K562 (cell line): Measurements from ENCODE around the gene ZBTB42. TPM values are rescaled to one million over a fixed set of nuclear protein-coding genes. Genes with fewer than 3 reads are reported as not detected.

Experiments used
- NR2C1 ChIP-seq, 2 experiments: fragments of 450-650 bp; IDR thresholded peaks; 2 replicates each; pipeline ENCODE4 v1.6.1; 2017; ENCODE audit warnings: mild to moderate bottlenecking in 2 of 2, antibody characterized with exemption in 1 of 2, inconsistent platforms in 1 of 2, missing compliant biosample characterization in 1 of 2, missing genetic modification characterization in 1 of 2
- POLR2B ChIP-seq: fragments of 450-650 bp; IDR thresholded peaks from 2 replicates; pipeline ENCODE4 v1.6.1; 2018; ENCODE audit warnings: low read depth; ENCODE audit not compliant: partially characterized antibody
- ZNF77 ChIP-seq: fragments of 250-450 bp; sonication (Bioruptor Pico); IDR thresholded peaks from 2 replicates; pipeline ENCODE4 v1.5.0; 2020
- polyA plus RNA-seq, 8 experiments: library from polyadenylated mRNA; depleted of rRNA in 4 of 8; stranded (reverse) in 5 of 8; unstranded in 3 of 8; fragments of >200 nt; fragmentation: Nextera tagmentation in 2 of 8; fragmentation: Illumina TruSeq in 1 of 8; extraction: Ambion mirVana in 2 of 8; extraction: Trizol in 1 of 8; gene quantifications; 2 replicates each; pipeline versions ENCODE4 v1.2.1 to v1.2.3, GENCODE V29; 2011 to 2014; ENCODE audit warnings: inconsistent platforms in 1 of 8, missing spikeins in 1 of 8
- total RNA-seq, 7 experiments: library from RNA; depleted of rRNA in 6 of 7; stranded (reverse); fragments of >200 nt in 6 of 7; fragmentation: Illumina TruSeq in 2 of 7; extraction: Trizol in 2 of 7; gene quantifications; 2 replicates each; pipeline versions ENCODE4 v1.2.1 to v1.2.3, GENCODE V29; 2011 to 2021; ENCODE audit warnings: low replicate concordance in 1 of 7
- TF ChIP-seq, protein P1 (sequence below): fragments of 200-600 bp; sonication (generic); IDR thresholded peaks from one replicate; pipeline ENCODE4 v1.6.1; 2012; ENCODE audit warnings: mild to moderate bottlenecking, low read depth, low read length, inconsistent platforms
- TF ChIP-seq, protein P2 (sequence below): fragments of 450-650 bp; IDR thresholded peaks from 2 replicates; pipeline ENCODE4 v1.7.1; 2018; ENCODE audit warnings: mild to moderate bottlenecking, low read depth; ENCODE audit not compliant: partially characterized antibody
- TF ChIP-seq, protein P3 (sequence below): fragments of 450-650 bp; formaldehyde crosslinking; IDR thresholded peaks from 2 replicates; pipeline ENCODE4 v1.4.0; 2020; ENCODE audit warnings: mild to moderate bottlenecking

Gene ZBTB42
- total and polyA plus RNA-seq, 9 of the 15 experiments (the other 6 are each of a cell fraction or from before 2014, with no cell fraction given) = 0.03 to 8.5 (median 2.4) TPM

DNA sequence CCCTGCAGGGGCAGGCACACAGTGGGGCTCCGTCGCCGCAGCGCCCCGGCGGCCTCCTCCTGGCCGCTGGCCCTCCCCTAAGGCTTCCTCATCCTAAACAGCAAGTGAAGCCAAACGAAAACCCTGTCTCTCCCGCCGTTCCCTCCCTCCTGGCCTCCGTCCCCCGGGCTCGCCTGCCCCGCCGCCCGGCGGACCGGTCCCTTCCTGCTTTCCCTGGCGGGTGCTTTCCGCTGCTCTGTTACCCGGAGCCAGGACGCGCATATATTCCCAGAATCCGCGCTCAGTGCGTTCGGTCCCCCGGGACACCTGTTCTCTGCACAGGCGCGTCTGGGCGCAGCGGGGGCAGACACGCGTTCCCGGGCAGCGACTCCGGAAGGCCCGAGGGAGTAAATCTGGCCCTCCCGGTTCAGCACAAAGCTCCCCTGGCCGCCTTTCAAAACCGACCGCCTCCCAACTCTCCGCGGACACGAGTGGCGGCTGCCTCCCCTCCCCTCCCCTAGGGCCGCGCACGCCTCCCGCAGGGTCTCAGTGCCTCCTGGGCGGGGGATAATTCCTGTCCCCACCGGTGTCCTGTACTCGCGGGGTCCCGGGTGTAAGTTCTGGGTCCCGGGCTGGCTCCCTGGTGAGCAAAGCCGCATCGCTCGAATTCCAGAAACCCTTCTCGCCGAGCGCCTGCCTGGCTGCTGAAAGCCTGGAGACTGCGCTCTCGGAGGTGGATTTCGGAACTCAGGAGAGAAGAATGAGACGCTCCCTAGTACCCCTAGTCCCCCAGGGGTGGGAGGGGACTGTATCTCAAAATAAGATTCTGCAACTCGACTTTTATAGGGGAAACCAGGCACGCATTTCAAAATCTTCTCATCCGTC, 42.8 kb downstream of the ZBTB42 start (continued):
- TF ChIP-seq, protein P1, sequence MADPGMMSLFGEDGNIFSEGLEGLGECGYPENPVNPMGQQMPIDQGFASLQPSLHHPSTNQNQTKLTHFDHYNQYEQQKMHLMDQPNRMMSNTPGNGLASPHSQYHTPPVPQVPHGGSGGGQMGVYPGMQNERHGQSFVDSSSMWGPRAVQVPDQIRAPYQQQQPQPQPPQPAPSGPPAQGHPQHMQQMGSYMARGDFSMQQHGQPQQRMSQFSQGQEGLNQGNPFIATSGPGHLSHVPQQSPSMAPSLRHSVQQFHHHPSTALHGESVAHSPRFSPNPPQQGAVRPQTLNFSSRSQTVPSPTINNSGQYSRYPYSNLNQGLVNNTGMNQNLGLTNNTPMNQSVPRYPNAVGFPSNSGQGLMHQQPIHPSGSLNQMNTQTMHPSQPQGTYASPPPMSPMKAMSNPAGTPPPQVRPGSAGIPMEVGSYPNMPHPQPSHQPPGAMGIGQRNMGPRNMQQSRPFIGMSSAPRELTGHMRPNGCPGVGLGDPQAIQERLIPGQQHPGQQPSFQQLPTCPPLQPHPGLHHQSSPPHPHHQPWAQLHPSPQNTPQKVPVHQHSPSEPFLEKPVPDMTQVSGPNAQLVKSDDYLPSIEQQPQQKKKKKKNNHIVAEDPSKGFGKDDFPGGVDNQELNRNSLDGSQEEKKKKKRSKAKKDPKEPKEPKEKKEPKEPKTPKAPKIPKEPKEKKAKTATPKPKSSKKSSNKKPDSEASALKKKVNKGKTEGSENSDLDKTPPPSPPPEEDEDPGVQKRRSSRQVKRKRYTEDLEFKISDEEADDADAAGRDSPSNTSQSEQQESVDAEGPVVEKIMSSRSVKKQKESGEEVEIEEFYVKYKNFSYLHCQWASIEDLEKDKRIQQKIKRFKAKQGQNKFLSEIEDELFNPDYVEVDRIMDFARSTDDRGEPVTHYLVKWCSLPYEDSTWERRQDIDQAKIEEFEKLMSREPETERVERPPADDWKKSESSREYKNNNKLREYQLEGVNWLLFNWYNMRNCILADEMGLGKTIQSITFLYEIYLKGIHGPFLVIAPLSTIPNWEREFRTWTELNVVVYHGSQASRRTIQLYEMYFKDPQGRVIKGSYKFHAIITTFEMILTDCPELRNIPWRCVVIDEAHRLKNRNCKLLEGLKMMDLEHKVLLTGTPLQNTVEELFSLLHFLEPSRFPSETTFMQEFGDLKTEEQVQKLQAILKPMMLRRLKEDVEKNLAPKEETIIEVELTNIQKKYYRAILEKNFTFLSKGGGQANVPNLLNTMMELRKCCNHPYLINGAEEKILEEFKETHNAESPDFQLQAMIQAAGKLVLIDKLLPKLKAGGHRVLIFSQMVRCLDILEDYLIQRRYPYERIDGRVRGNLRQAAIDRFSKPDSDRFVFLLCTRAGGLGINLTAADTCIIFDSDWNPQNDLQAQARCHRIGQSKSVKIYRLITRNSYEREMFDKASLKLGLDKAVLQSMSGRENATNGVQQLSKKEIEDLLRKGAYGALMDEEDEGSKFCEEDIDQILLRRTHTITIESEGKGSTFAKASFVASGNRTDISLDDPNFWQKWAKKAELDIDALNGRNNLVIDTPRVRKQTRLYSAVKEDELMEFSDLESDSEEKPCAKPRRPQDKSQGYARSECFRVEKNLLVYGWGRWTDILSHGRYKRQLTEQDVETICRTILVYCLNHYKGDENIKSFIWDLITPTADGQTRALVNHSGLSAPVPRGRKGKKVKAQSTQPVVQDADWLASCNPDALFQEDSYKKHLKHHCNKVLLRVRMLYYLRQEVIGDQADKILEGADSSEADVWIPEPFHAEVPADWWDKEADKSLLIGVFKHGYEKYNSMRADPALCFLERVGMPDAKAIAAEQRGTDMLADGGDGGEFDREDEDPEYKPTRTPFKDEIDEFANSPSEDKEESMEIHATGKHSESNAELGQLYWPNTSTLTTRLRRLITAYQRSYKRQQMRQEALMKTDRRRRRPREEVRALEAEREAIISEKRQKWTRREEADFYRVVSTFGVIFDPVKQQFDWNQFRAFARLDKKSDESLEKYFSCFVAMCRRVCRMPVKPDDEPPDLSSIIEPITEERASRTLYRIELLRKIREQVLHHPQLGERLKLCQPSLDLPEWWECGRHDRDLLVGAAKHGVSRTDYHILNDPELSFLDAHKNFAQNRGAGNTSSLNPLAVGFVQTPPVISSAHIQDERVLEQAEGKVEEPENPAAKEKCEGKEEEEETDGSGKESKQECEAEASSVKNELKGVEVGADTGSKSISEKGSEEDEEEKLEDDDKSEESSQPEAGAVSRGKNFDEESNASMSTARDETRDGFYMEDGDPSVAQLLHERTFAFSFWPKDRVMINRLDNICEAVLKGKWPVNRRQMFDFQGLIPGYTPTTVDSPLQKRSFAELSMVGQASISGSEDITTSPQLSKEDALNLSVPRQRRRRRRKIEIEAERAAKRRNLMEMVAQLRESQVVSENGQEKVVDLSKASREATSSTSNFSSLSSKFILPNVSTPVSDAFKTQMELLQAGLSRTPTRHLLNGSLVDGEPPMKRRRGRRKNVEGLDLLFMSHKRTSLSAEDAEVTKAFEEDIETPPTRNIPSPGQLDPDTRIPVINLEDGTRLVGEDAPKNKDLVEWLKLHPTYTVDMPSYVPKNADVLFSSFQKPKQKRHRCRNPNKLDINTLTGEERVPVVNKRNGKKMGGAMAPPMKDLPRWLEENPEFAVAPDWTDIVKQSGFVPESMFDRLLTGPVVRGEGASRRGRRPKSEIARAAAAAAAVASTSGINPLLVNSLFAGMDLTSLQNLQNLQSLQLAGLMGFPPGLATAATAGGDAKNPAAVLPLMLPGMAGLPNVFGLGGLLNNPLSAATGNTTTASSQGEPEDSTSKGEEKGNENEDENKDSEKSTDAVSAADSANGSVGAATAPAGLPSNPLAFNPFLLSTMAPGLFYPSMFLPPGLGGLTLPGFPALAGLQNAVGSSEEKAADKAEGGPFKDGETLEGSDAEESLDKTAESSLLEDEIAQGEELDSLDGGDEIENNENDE = no peak
- TF ChIP-seq, protein P2, sequence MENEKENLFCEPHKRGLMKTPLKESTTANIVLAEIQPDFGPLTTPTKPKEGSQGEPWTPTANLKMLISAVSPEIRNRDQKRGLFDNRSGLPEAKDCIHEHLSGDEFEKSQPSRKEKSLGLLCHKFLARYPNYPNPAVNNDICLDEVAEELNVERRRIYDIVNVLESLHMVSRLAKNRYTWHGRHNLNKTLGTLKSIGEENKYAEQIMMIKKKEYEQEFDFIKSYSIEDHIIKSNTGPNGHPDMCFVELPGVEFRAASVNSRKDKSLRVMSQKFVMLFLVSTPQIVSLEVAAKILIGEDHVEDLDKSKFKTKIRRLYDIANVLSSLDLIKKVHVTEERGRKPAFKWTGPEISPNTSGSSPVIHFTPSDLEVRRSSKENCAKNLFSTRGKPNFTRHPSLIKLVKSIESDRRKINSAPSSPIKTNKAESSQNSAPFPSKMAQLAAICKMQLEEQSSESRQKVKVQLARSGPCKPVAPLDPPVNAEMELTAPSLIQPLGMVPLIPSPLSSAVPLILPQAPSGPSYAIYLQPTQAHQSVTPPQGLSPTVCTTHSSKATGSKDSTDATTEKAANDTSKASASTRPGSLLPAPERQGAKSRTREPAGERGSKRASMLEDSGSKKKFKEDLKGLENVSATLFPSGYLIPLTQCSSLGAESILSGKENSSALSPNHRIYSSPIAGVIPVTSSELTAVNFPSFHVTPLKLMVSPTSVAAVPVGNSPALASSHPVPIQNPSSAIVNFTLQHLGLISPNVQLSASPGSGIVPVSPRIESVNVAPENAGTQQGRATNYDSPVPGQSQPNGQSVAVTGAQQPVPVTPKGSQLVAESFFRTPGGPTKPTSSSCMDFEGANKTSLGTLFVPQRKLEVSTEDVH = no peak
- TF ChIP-seq POLR2B (no peak), ZNF77 (no peak), NR2C1 (IDR thresholded peaks at IDR 0.05) (no peak), NR2C1 (tag; IDR thresholded peaks at IDR 0.05) (no peak)
- TF ChIP-seq, protein P3, sequence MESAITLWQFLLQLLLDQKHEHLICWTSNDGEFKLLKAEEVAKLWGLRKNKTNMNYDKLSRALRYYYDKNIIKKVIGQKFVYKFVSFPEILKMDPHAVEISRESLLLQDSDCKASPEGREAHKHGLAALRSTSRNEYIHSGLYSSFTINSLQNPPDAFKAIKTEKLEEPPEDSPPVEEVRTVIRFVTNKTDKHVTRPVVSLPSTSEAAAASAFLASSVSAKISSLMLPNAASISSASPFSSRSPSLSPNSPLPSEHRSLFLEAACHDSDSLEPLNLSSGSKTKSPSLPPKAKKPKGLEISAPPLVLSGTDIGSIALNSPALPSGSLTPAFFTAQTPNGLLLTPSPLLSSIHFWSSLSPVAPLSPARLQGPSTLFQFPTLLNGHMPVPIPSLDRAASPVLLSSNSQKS = no peak
